ENCODE measurements around the gene RRP1. TPM values are rescaled to one million over a fixed set of nuclear protein-coding genes. Genes with fewer than 3 reads are reported as not detected.

The RRP1 gene
- total and polyA plus RNA-seq, 9 of the 15 experiments (the other 6 are each of a cell fraction or from before 2014, with no cell fraction given): 0.89 to 105 (median 51.6) TPM

DNA sequence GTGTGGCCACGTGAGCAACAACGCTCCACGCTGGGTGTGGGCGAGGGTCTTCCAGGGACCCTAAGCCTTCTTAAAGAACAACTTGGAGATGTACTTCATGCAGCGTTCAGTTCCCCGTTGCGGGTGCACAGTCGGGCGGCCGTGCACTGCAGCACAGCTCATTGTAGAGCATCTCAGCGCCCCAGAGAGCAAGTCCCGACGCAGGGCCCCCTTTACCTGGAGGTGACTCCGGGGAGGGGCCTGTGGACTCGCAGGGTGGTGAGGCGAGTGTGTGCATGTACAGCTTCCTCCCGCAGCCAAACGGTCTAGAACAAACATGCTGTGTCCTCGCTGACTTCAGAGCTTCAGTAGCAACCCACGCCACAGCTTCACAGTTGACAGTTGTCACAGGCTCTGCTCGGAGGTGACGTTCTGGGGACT lies 19.5 kb downstream of the RRP1 start:
- Histone ChIP-seq H3K4me3 (no peak overlapping the region), H3K36me3 (ENCODE audit: control insufficient read depth, insufficient read depth, low read length) (peaks cover 31% of the 10 kb centered on the region; the same call in 2 of the 3 replicates), H3K79me2 (ENCODE audit: control insufficient read depth, insufficient read depth, low read length) (no peaks in the 10 kb centered on the region), H3K4me2 (ENCODE audit: insufficient read depth, low read length) (no peak overlapping the region), H3K9me1 (ENCODE audit: control insufficient read depth, insufficient read depth, low read length) (peaks cover 4% of the 10 kb centered on the region), H3K27ac (ENCODE audit: extremely low read depth, low read depth, low read length) (no peak overlapping the region), H3K9ac (ENCODE audit: insufficient read depth in 1 of 2, low read depth in 2 of 2, low read length in 2 of 2) (peak overlapping the region in 1 of 2 experiments; percentile 71; a peak in 1 of 4 replicates), H3K27me3 (ENCODE audit: control insufficient read depth in 2 of 2, insufficient read depth in 2 of 2, low read length in 2 of 2) (no peaks in the 10 kb centered on the region), H2AFZ (ENCODE audit: low read depth, low read length) (no peak overlapping the region), H3K9me3 (replicated peaks; ENCODE audit: control insufficient read depth, insufficient read depth, low read depth, low read length) (no peaks in the 10 kb centered on the region), H3K4me1 (replicated peaks in 1 of 2; ENCODE audit: control insufficient read depth in 2 of 2, insufficient read depth in 2 of 2, low read length in 2 of 2) (peaks cover 18 to 91% of the 10 kb centered on the region in 2 experiments), H4K20me1 (replicated peaks; ENCODE audit: control insufficient read depth, insufficient read depth, low read length) (0 out of 2 replicates have a peak, but pooled peaks cover 5% of the 10 kb centered on the region)
- DNase-seq (ENCODE audit: extremely low read depth in 1 of 4, low spot score in 3 of 4) (no peak), ATAC-seq (no peak), FAIRE-seq (no peak)
- ChIA-PET CTCF (ENCODE audit: low intra/inter-chr PET ratio) (interaction anchor here (1.1 kb wide), 1 partner anchor 134 kb away, joined by 3 read pairs; no protein-coding TSS in a partner anchor), POLR2A (interaction anchor here (0.6 to 1.2 kb wide), 10 partner anchors 11 to 230 kb away, joined by 3 to 6 read pairs (median 4); no protein-coding TSS in a partner anchor)
- BruUV-seq (replicated peaks): no TSS peak
- in situ Hi-C loops (cut with MboI): no loop called here
- WGBS (ENCODE audit: insufficient coverage, low coverage, missing lambda C conversion rate): 81% methylated on average over 19 of the region's 22 CpGs
- no peak for TF ChIP-seq L3MBTL2 (IDR thresholded peaks at IDR 0.05)
- TF ChIP-seq PCBP1 (IDR thresholded peaks at IDR 0.05; ENCODE audit: low read depth, low read length, poor library complexity, severe bottlenecking): peak; percentile 21
- TF ChIP-seq ZBTB7A (IDR thresholded peaks at IDR 0.05; ENCODE audit: borderline replicate concordance, control insufficient read depth, low read depth, low read length): peak; percentile 63
- no peak for TF ChIP-seq PHTF2 (CRISPR knock-in tag; IDR thresholded peaks at IDR 0.05)
- intact Hi-C loops (cut with micrococcal nuclease): no loop called here

GRCh38 chr21:43809346-43809799 lies 20.0 kb downstream of the RRP1 start:
- Histone ChIP-seq H3K36me3 (ENCODE audit: control insufficient read depth, insufficient read depth, low read length) (peaks cover 25% of the 10 kb centered on the region; the same call in 2 of the 3 replicates), H3K4me2 (ENCODE audit: insufficient read depth, low read length) (no peak overlapping the region), H2AFZ (ENCODE audit: low read depth, low read length) (no peak overlapping the region), H4K20me1 (replicated peaks; ENCODE audit: control insufficient read depth, insufficient read depth, low read length) (0 out of 2 replicates have a peak, but pooled peaks cover 5% of the 10 kb centered on the region), H3K9me3 (replicated peaks; ENCODE audit: control insufficient read depth, insufficient read depth, low read depth, low read length) (no peaks in the 10 kb centered on the region), H3K79me2 (ENCODE audit: control insufficient read depth, insufficient read depth, low read length) (no peaks in the 10 kb centered on the region), H3K4me3 (no peak overlapping the region), H3K9me1 (ENCODE audit: control insufficient read depth, insufficient read depth, low read length) (peaks cover 4% of the 10 kb centered on the region), H3K9ac (ENCODE audit: insufficient read depth in 1 of 2, low read depth in 2 of 2, low read length in 2 of 2) (peak overlapping the region in 1 of 2 experiments; percentile 71; a peak in 1 of 4 replicates), H3K27ac (ENCODE audit: extremely low read depth, low read depth, low read length) (no peak overlapping the region), H3K27me3 (ENCODE audit: control insufficient read depth in 2 of 2, insufficient read depth in 2 of 2, low read length in 2 of 2) (no peaks in the 10 kb centered on the region), H3K4me1 (replicated peaks in 1 of 2; ENCODE audit: control insufficient read depth in 2 of 2, insufficient read depth in 2 of 2, low read length in 2 of 2) (peaks cover 18 to 90% of the 10 kb centered on the region in 2 experiments)
- intact Hi-C loops (cut with micrococcal nuclease): no loop called here
- POLR2A ChIA-PET: interaction anchor here (0.6 to 1.2 kb wide), 7 partner anchors 8 to 230 kb away, joined by 3 to 6 read pairs (median 4); no protein-coding TSS in a partner anchor
- WGBS (ENCODE audit: insufficient coverage, low coverage, missing lambda C conversion rate): 92% methylated on average over 16 of the region's 16 CpGs
- FAIRE-seq: no peak
- in situ Hi-C loops (cut with MboI): no loop called here
- CTCF ChIA-PET (ENCODE audit: low intra/inter-chr PET ratio): interaction anchor here (0.6 to 1.1 kb wide), 2 partner anchors 134 to 163 kb away, joined by 3 read pairs; no protein-coding TSS in a partner anchor
- no peak for ATAC-seq
- no peak for DNase-seq (ENCODE audit: extremely low read depth in 1 of 4, low spot score in 3 of 4)
- BruUV-seq (replicated peaks): no TSS peak
- TF ChIP-seq POLR2A (conservative IDR thresholded peaks at IDR 0.05) (peak; percentile 45; the same call in 1 of the 2 replicates), POLR2G (IDR thresholded peaks at IDR 0.05; ENCODE audit: low read depth, low read length) (peak; percentile 55), ZBTB17 (CRISPR knock-in tag; IDR thresholded peaks at IDR 0.05) (no peak)

Data from K562 (cell line).